HG03378 (cell line): ENCODE results near the gene C18orf54.
"Not testable (repeated sequence)": the region's sequence is repeated elsewhere in the genome, so short reads cannot be mapped to it uniquely, and the experiment has no call there.

Experiments used
- ATAC-seq: cut with Tn5 transposase; IDR thresholded peaks from one replicate; pipeline ENCODE4 v1.9.1; 2021; ENCODE audit warnings: mild to moderate bottlenecking, moderate library complexity; ENCODE audit not compliant: unreplicated experiment

Gene C18orf54

GRCh38 chr18:54386800-54387495 lies 29.2 kb downstream of the C18orf54 start:
- ATAC-seq: not testable (repeated sequence)

- no peak for ATAC-seq
These were observed 29.9 kb downstream of the C18orf54 start for GRCh38 chr18:54387631-54388030.

- peak; percentile 93 for ATAC-seq
These were observed 30.8 kb downstream of the C18orf54 start for GRCh38 chr18:54388203-54389142.

- ATAC-seq: peak; percentile 16
These were observed 31.4 kb downstream of the C18orf54 start for GRCh38 chr18:54389143-54389505.

- ATAC-seq: no peak
These were observed 33.1 kb downstream of the C18orf54 start for GRCh38 chr18:54390838-54391237.

GRCh38 chr18:54392543-54393023 lies 34.9 kb downstream of the C18orf54 start:
- ATAC-seq: peak; percentile 71

- no peak for ATAC-seq
These were observed 36.1 kb downstream of the C18orf54 start for GRCh38 chr18:54393648-54394294.

- no peak for ATAC-seq
These were observed 39.1 kb downstream of the C18orf54 start for GRCh38 chr18:54396760-54397159.

GRCh38 chr18:54405290-54405689 lies 47.6 kb downstream of the C18orf54 start:
- ATAC-seq: no peak

GRCh38 chr18:54411781-54412180 lies 54.1 kb downstream of the C18orf54 start:
- no peak for ATAC-seq

- no peak for ATAC-seq
These were observed 57.4 kb downstream of the C18orf54 start for GRCh38 chr18:54415086-54415485.

- no peak for ATAC-seq
These were observed 58.7 kb downstream of the C18orf54 start for GRCh38 chr18:54416436-54416835.

GRCh38 chr18:54423831-54424230 lies 66.1 kb downstream of the C18orf54 start:
- no peak for ATAC-seq

- no peak for ATAC-seq
These were observed 68.5 kb downstream of the C18orf54 start for GRCh38 chr18:54426085-54426665.
